IMR-90 (cell line): ENCODE data around the gene PRDM12. TPM values are rescaled to one million over a fixed set of nuclear protein-coding genes. Genes with fewer than 3 reads are reported as not detected.

ENCODE experiments used
- ATAC-seq: fragments of 200-7000 bp; cut with Tn5 transposase; 2 replicates; pipeline ENCODE4 v1.9.1; 2020; ENCODE audit warnings: low read depth, mild to moderate bottlenecking, moderate library complexity
- BruUV-seq: library from RNA; stranded (reverse); fragments of 400-500 nt; replicated peaks from 2 replicates; lab custom pipeline; 2021; lab: Mats Ljungman, UMichigan
- CTCF ChIA-PET: fragments of 300-600 bp; formaldehyde crosslinking; extraction: SDS; loops from one replicate; lab custom pipeline; 2021; ENCODE audit warnings: antibody characterized with exemption; lab: Yijun Ruan, JAX
- POLR2A ChIA-PET: fragments of 300-600 bp; sonication (Branson Sonifier 250); formaldehyde crosslinking; loops from one replicate; lab custom pipeline; 2022; ENCODE audit warnings: antibody characterized with exemption; ENCODE audit not compliant: unreplicated experiment; lab: Charles Lee
- DNase-seq: peaks from one replicate; pipeline ENCODE4 v3.0.0; 2013
- H2AFZ ChIP-seq: replicated peaks from 2 replicates; pipeline ENCODE3; 2013; ENCODE audit warnings: low read length, mild to moderate bottlenecking; ENCODE audit not compliant: poor library complexity
- H2AK5ac ChIP-seq: 2 replicates; pipeline ENCODE4 v1.6.1; 2013; ENCODE audit warnings: low read depth, low read length, inconsistent platforms
- H2AK9ac ChIP-seq: replicated peaks from 2 replicates; pipeline ENCODE3; 2013; ENCODE audit warnings: mild to moderate bottlenecking, low read depth, low read length, moderate library complexity; ENCODE audit not compliant: poor library complexity
- H2BK120ac ChIP-seq: 2 replicates; pipeline ENCODE4 v1.6.1; 2013; ENCODE audit warnings: low read depth, low read length, inconsistent platforms
- H2BK15ac ChIP-seq: 3 replicates; pipeline ENCODE4 v1.6.1; 2013; ENCODE audit warnings: low read depth, low read length, inconsistent platforms
- H2BK20ac ChIP-seq: 2 replicates; pipeline ENCODE4 v1.6.1; 2013; ENCODE audit warnings: low read depth, mild to moderate bottlenecking, inconsistent platforms, low read length, moderate library complexity
- H2BK5ac ChIP-seq: 2 replicates; pipeline ENCODE4 v1.6.1; 2013; ENCODE audit warnings: mild to moderate bottlenecking, low read depth, low read length, inconsistent platforms; ENCODE audit not compliant: poor library complexity, severe bottlenecking
- H3K14ac ChIP-seq: replicated peaks from 2 replicates; pipeline ENCODE4 v1.6.1; 2013; ENCODE audit warnings: low read depth, low read length, inconsistent platforms
- H3K18ac ChIP-seq: 2 replicates; pipeline ENCODE4 v1.6.1; 2013; ENCODE audit warnings: low read depth, low read length, control low read depth
- H3K23ac ChIP-seq: 2 replicates; pipeline ENCODE4 v1.6.1; 2013; ENCODE audit warnings: low read depth, low read length, inconsistent platforms
- H3K27ac ChIP-seq: 2 replicates; pipeline ENCODE4 v1.5.1; 2013; ENCODE audit warnings: mild to moderate bottlenecking, control low read depth, low read length; ENCODE audit not compliant: insufficient read depth
- H3K27me3 ChIP-seq: 2 replicates; pipeline ENCODE4 v1.6.1; 2013; ENCODE audit warnings: low read length; ENCODE audit not compliant: control insufficient read depth, insufficient read depth
- H3K36me3 ChIP-seq: 2 replicates; pipeline ENCODE4 v1.6.1; 2013; ENCODE audit warnings: low read length, mixed read lengths; ENCODE audit not compliant: control insufficient read depth, insufficient read depth
- H3K4ac ChIP-seq: 2 replicates; pipeline ENCODE4 v1.6.1; 2013; ENCODE audit warnings: low read depth, low read length, inconsistent platforms
- H3K4me1 ChIP-seq: 2 replicates; pipeline ENCODE4 v1.6.1; 2013; ENCODE audit warnings: low read length, mixed read lengths; ENCODE audit not compliant: control insufficient read depth, insufficient read depth
- H3K4me2 ChIP-seq: 2 replicates; pipeline ENCODE4 v1.6.1; 2013; ENCODE audit warnings: low read depth, mild to moderate bottlenecking, control low read depth, low read length, moderate library complexity
- H3K4me3 ChIP-seq: 2 replicates; pipeline ENCODE4 v1.5.1; 2013; ENCODE audit warnings: low read depth, mild to moderate bottlenecking, control low read depth, low read length, moderate library complexity; ENCODE audit not compliant: insufficient read depth
- H3K56ac ChIP-seq: 2 replicates; pipeline ENCODE4 v1.6.1; 2013; ENCODE audit warnings: low read length, inconsistent platforms; ENCODE audit not compliant: insufficient read depth; ENCODE audit errors: extremely low read depth
- H3K79me1 ChIP-seq, 2 experiments: 2 replicates each; pipeline ENCODE4 v1.6.1; 2013; ENCODE audit warnings: low read length in 2 of 2, inconsistent platforms in 1 of 2, low read depth in 1 of 2
- H3K9ac ChIP-seq: 2 replicates; pipeline ENCODE4 v1.6.1; 2013; ENCODE audit warnings: low read depth, low read length, control low read depth
- H3K9me1 ChIP-seq: 2 replicates; pipeline ENCODE4 v1.6.1; 2013; ENCODE audit warnings: low read length, inconsistent platforms; ENCODE audit not compliant: insufficient read depth
- H3K9me3 ChIP-seq: 2 replicates; pipeline ENCODE4 v1.6.1; 2013; ENCODE audit warnings: low read length; ENCODE audit not compliant: control insufficient read depth, insufficient read depth
- H4K20me1 ChIP-seq: 2 replicates; pipeline ENCODE4 v1.6.1; 2013; ENCODE audit warnings: low read length, inconsistent platforms; ENCODE audit not compliant: insufficient read depth
- H4K5ac ChIP-seq: 2 replicates; pipeline ENCODE4 v1.6.1; 2013; ENCODE audit warnings: mild to moderate bottlenecking, low read depth, low read length, control low read depth
- H4K8ac ChIP-seq, 2 experiments: 2 replicates each; pipeline ENCODE4 v1.6.1; 2013; ENCODE audit warnings: low read depth in 2 of 2, low read length in 2 of 2, control low read depth in 1 of 2, inconsistent platforms in 1 of 2
- H4K91ac ChIP-seq: 2 replicates; pipeline ENCODE4 v1.6.1; 2013; ENCODE audit warnings: low read depth, low read length, inconsistent platforms; ENCODE audit not compliant: insufficient read depth
- CEBPB ChIP-seq: IDR thresholded peaks from 2 replicates; pipeline ENCODE4 v1.6.1; 2012; ENCODE audit warnings: low read depth, low read length, improper control_type of control experiment
- ELK1 ChIP-seq: fragments of 150-350 bp; IDR thresholded peaks from 2 replicates; pipeline ENCODE4 v1.6.1; 2016; ENCODE audit warnings: low read depth, mild to moderate bottlenecking, low read length, moderate library complexity, borderline replicate concordance
- MXI1 ChIP-seq: IDR thresholded peaks from 2 replicates; pipeline ENCODE4 v1.6.1; 2012; ENCODE audit warnings: low read depth, mild to moderate bottlenecking, low read length, moderate library complexity, borderline replicate concordance
- WGBS, 2 experiments: methylation state at CpG; one replicate each; pipeline versions ENCODE4 v1.1.5 to v1.1.7; 2013; ENCODE audit warnings: missing lambda C conversion rate in 2 of 2; ENCODE audit not compliant: insufficient read length in 1 of 2; ENCODE audit errors: extremely low coverage in 2 of 2; 5-methylcytosine and 5-hydroxymethylcytosine counted together
- dilution Hi-C: fragments of 300-500 bp; cut with HindIII; formaldehyde crosslinking; loops from one replicate; pipeline ENCODE4 v1.14.3; 2018; ENCODE audit warnings: low sequenced_read_pairs; ENCODE audit not compliant: unreplicated experiment
- in situ Hi-C: fragments of 300-500 bp; cut with MboI; formaldehyde crosslinking; loops from 3 replicates; pipeline ENCODE4 v1.14.3; 2019; ENCODE audit warnings: low sequenced_read_pairs, inconsistent platforms, mixed read lengths
- intact Hi-C: fragments of 100-400 bp; cut with micrococcal nuclease; formaldehyde crosslinking; loops from 2 replicates; pipeline ENCODE4 v1.10.0; 2022
- polyA plus RNA-seq, 3 experiments: library from polyadenylated mRNA; depleted of rRNA; stranded (reverse); fragments of >200 nt; gene quantifications; 2 replicates each; pipeline ENCODE4 v1.2.3, GENCODE V29; 2012; ENCODE audit warnings: low replicate concordance in 1 of 3
- total RNA-seq: library from RNA; depleted of rRNA; stranded (reverse); fragments of >200 nt; gene quantifications from 2 replicates; pipeline ENCODE4 v1.2.3, GENCODE V29; 2012

PRDM12 gene
- total and polyA plus RNA-seq, 2 of the 4 experiments (the other 2 are of a cell fraction), result not detected

GRCh38 chr9:130718562-130718961 lies 54.2 kb downstream of the PRDM12 start:
- Histone ChIP-seq H3K23ac (no peak overlapping the region), H2BK20ac (no peak overlapping the region), H2AK9ac (no peak overlapping the region), H4K91ac (no peak overlapping the region), H2BK15ac (no peak overlapping the region), H2AK5ac (no peak overlapping the region), H3K9ac (no peak overlapping the region), H3K27ac (no peak overlapping the region), H4K5ac (no peak overlapping the region), H3K27me3 (no peaks in the 10 kb centered on the region), H4K8ac (no peak overlapping the region), H3K9me1 (0 out of 2 replicates have a peak, but pooled peaks cover 7% of the 10 kb centered on the region), H2BK120ac (no peak overlapping the region), H3K4me3 (no peak overlapping the region), H3K18ac (no peak overlapping the region), H3K14ac (no peak overlapping the region), H3K56ac (no peak overlapping the region), H3K4me2 (no peak overlapping the region), H3K9me3 (no peaks in the 10 kb centered on the region), H3K4me1 (peaks cover 2% of the 10 kb centered on the region; the same call in 1 of the 2 replicates), H3K36me3 (no peaks in the 10 kb centered on the region), H4K20me1 (peaks cover 40% of the 10 kb centered on the region), H3K4ac (no peak overlapping the region), H2BK5ac (no peak overlapping the region), H3K79me1 (peaks cover 11 to 84% of the 10 kb centered on the region in 2 experiments), H2AFZ (no peak overlapping the region)
- in situ Hi-C loops (no loop called here), dilution Hi-C loops (no loop called here), intact Hi-C loops (no loop called here)
- no peak for TF ChIP-seq ELK1
- no peak for TF ChIP-seq CEBPB
- no peak for TF ChIP-seq MXI1
- no TSS peak for BruUV-seq
- ChIA-PET CTCF (interaction anchor here (0.7 to 1.1 kb wide), 2 partner anchors 30 to 39 kb away, joined by 3 to 4 read pairs; no protein-coding TSS in a partner anchor), POLR2A (no interaction called here)
- ATAC-seq (no peak), DNase-seq (no peak)
- no CpG with 5 or more reads among the region's 3 CpGs for whole genome bisulfite sequencing, 2 experiments
